ENCODE results near the gene KLHL24. TPM values are rescaled to one million over a fixed set of nuclear protein-coding genes. Genes with fewer than 3 reads are reported as not detected.
A peak's percentile ranks its signal among the peaks of the same experiment; 100 is the strongest.

Gene KLHL24, protein sequence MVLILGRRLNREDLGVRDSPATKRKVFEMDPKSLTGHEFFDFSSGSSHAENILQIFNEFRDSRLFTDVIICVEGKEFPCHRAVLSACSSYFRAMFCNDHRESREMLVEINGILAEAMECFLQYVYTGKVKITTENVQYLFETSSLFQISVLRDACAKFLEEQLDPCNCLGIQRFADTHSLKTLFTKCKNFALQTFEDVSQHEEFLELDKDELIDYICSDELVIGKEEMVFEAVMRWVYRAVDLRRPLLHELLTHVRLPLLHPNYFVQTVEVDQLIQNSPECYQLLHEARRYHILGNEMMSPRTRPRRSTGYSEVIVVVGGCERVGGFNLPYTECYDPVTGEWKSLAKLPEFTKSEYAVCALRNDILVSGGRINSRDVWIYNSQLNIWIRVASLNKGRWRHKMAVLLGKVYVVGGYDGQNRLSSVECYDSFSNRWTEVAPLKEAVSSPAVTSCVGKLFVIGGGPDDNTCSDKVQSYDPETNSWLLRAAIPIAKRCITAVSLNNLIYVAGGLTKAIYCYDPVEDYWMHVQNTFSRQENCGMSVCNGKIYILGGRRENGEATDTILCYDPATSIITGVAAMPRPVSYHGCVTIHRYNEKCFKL
- total RNA-seq: 53.5 TPM

DNA sequence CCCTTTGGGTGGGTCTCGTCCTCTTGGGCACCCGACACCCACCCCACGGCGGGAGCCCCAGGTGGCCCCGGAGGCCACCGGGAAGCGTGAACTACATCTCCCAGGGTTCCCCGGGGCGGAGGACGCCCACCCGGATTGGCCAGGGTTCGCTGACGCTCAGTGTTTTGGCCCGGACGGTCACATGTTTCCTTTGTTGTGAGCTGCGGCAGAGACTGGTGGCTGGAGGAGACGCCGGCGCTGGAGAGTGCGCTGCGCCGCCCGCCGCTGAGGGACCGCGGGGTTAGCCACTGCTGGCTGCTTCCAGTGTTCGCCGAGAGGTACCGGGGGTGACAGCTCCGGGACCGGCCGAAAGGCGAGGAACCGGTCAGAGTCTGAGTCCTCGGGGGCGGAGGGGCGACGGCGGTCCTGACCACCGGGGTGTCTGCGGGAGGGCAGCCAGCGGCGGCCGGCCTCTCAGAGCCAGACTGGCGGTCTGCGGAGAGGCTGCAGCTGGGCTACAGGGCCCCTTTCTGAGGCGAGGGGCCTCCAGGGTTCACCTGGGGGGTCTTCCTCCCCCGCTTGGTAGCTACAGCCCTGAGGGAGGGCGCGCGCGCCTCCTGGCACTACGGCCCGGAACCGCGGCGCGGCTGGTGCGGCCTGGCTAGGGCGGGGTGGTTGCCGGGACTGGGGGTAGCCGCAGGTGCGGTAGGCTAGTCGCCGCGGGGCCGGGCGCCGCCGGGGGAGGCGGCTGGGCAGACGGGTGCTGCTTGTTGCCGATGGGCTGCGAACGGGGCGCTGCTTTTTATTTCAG, at the start of gene KLHL24:
Gene KLHL24, plus strand, starts transcription at position 193 of the 790 bp plus-strand sequence. CDS start 14,734 bp downstream, outside the sequence.
- no peaks in the 10 kb centered on the region for H3K27me3 ChIP-seq
- intact Hi-C loops (cut with DNase I): no loop called here
- H3K27ac ChIP-seq: peak within 1 kb of the TSS; percentile 100
- peaks cover 37% of the 10 kb centered on the region for H3K4me1 ChIP-seq
- TF ChIP-seq, protein P1, sequence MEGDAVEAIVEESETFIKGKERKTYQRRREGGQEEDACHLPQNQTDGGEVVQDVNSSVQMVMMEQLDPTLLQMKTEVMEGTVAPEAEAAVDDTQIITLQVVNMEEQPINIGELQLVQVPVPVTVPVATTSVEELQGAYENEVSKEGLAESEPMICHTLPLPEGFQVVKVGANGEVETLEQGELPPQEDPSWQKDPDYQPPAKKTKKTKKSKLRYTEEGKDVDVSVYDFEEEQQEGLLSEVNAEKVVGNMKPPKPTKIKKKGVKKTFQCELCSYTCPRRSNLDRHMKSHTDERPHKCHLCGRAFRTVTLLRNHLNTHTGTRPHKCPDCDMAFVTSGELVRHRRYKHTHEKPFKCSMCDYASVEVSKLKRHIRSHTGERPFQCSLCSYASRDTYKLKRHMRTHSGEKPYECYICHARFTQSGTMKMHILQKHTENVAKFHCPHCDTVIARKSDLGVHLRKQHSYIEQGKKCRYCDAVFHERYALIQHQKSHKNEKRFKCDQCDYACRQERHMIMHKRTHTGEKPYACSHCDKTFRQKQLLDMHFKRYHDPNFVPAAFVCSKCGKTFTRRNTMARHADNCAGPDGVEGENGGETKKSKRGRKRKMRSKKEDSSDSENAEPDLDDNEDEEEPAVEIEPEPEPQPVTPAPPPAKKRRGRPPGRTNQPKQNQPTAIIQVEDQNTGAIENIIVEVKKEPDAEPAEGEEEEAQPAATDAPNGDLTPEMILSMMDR (IDR thresholded peaks at IDR 0.05): no peak
- peak; percentile 98 to 99 for TF ChIP-seq POLR2A (IDR thresholded peaks at IDR 0.05)
- peak; percentile 96 to 100 for TF ChIP-seq POLR2AphosphoS5 (IDR thresholded peaks at IDR 0.05; ENCODE audit: insufficient read depth in 1 of 2, low read depth in 1 of 2)
- H3K36me3 ChIP-seq: no peaks in the 10 kb centered on the region
- peak within 1 kb of the TSS; percentile 92 to 93 for H3K4me3 ChIP-seq
- peak in 1 of 2 donors; percentile 98 for DNase-seq (ENCODE audit: extremely low spot score in 2 of 2)
- no peaks in the 10 kb centered on the region for H3K9me3 ChIP-seq

DNA sequence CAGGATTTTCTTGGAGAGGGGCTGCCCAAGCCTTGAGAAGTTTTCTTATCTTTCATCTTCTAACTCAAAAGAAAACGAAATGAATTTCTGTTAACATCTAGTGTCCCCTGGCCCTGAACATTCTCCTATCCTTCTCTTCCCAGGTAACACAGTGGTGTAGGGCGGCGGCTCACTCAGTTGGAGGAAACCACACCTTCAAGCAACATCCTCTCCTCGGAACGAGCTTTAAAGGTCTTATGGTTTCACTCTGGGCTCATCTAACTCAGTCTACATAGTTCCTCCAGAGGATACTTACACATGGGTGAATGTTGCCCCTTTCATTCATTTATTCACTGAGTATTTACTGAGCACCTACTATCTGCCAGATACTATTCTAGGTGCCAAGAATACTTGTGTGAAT, 48.9 kb upstream of the KLHL24 start:
- no peak for DNase-seq (ENCODE audit: extremely low spot score in 2 of 2)

GRCh38 chr3:183587336-183587735, 48.1 kb upstream of the KLHL24 start:
- peaks cover 16% of the 10 kb centered on the region for H3K4me1 ChIP-seq
- no peak overlapping the region for H3K4me3 ChIP-seq
- no peaks in the 10 kb centered on the region for H3K9me3 ChIP-seq
- TF ChIP-seq POLR2A (IDR thresholded peaks at IDR 0.05) (no peak), POLR2AphosphoS5 (IDR thresholded peaks at IDR 0.05; ENCODE audit: insufficient read depth in 1 of 2, low read depth in 1 of 2) (no peak)
- TF ChIP-seq, protein P1 (IDR thresholded peaks at IDR 0.05): no peak
- no peaks in the 10 kb centered on the region for H3K36me3 ChIP-seq
- H3K27me3 ChIP-seq: no peaks in the 10 kb centered on the region
- intact Hi-C loops (cut with DNase I): no loop called here
- H3K27ac ChIP-seq: no peak overlapping the region
- no peak for DNase-seq (ENCODE audit: extremely low spot score in 2 of 2)

More for the DNA sequence above, 48.9 kb upstream of the KLHL24 start:
- intact Hi-C loops (cut with DNase I): no loop called here
- Histone ChIP-seq H3K27ac (no peak overlapping the region), H3K27me3 (no peaks in the 10 kb centered on the region), H3K36me3 (no peaks in the 10 kb centered on the region), H3K4me3 (no peak overlapping the region), H3K4me1 (peaks cover 16% of the 10 kb centered on the region), H3K9me3 (no peaks in the 10 kb centered on the region)
- TF ChIP-seq POLR2A (IDR thresholded peaks at IDR 0.05): no peak
- no peak for TF ChIP-seq POLR2AphosphoS5 (IDR thresholded peaks at IDR 0.05; ENCODE audit: insufficient read depth in 1 of 2, low read depth in 1 of 2)

GRCh38 chr3:183590442-183590841, 45.0 kb upstream of the KLHL24 start:
- no peaks in the 10 kb centered on the region for H3K4me1 ChIP-seq
- DNase-seq (ENCODE audit: extremely low spot score in 2 of 2): no peak
- no peak for TF ChIP-seq POLR2AphosphoS5 (IDR thresholded peaks at IDR 0.05; ENCODE audit: insufficient read depth in 1 of 2, low read depth in 1 of 2)
- no peak for TF ChIP-seq POLR2A (IDR thresholded peaks at IDR 0.05)
- TF ChIP-seq, protein P1 (IDR thresholded peaks at IDR 0.05): no peak
- intact Hi-C loops (cut with DNase I): no loop called here
- H3K4me3 ChIP-seq: no peak overlapping the region
- no peaks in the 10 kb centered on the region for H3K36me3 ChIP-seq
- no peaks in the 10 kb centered on the region for H3K27me3 ChIP-seq
- no peak overlapping the region for H3K27ac ChIP-seq
- no peaks in the 10 kb centered on the region for H3K9me3 ChIP-seq

- no peaks in the 10 kb centered on the region for H3K36me3 ChIP-seq
- no peak overlapping the region for H3K4me3 ChIP-seq
- no peaks in the 10 kb centered on the region for H3K9me3 ChIP-seq
- TF ChIP-seq, protein P1 (IDR thresholded peaks at IDR 0.05): no peak
- TF ChIP-seq POLR2A (IDR thresholded peaks at IDR 0.05): no peak
- TF ChIP-seq POLR2AphosphoS5 (IDR thresholded peaks at IDR 0.05; ENCODE audit: insufficient read depth in 1 of 2, low read depth in 1 of 2): no peak
- no peak overlapping the region for H3K27ac ChIP-seq
- no peak for DNase-seq (ENCODE audit: extremely low spot score in 2 of 2)
- intact Hi-C loops (cut with DNase I): no loop called here
- H3K27me3 ChIP-seq: no peaks in the 10 kb centered on the region
- no peaks in the 10 kb centered on the region for H3K4me1 ChIP-seq
Observed at GRCh38 chr3:183591881-183592521, 43.4 kb upstream of the KLHL24 start.
